Iris pigment epithelial cell (primary cell): ENCODE data around the gene CYTH3.
A peak's percentile ranks its signal among the peaks of the same experiment; 100 is the strongest.

Experiments
- DNase-seq: peaks from one replicate; pipeline ENCODE4 v3.0.0-alpha.2; 2011; ENCODE audit warnings: low read depth

The CYTH3 gene

DNA sequence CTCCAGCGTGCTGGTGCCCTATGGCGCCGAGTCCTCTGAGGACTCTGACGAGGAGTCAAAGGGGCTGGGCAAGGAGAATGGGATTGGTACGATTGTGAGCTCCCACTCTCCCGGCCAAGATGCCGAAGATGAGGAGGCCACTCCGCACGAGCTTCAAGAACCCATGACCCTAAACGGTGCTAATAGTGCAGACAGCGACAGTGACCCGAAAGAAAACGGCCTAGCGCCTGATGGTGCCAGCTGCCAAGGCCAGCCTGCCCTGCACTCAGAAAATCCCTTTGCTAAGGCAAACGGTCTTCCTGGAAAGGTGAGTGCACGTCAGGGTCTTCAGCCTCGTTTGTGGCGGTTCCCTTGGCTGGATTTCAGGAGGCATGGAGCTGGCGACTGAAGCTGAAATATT is 122.4 kb downstream of the CYTH3 start:
- no peak for DNase-seq

DNA sequence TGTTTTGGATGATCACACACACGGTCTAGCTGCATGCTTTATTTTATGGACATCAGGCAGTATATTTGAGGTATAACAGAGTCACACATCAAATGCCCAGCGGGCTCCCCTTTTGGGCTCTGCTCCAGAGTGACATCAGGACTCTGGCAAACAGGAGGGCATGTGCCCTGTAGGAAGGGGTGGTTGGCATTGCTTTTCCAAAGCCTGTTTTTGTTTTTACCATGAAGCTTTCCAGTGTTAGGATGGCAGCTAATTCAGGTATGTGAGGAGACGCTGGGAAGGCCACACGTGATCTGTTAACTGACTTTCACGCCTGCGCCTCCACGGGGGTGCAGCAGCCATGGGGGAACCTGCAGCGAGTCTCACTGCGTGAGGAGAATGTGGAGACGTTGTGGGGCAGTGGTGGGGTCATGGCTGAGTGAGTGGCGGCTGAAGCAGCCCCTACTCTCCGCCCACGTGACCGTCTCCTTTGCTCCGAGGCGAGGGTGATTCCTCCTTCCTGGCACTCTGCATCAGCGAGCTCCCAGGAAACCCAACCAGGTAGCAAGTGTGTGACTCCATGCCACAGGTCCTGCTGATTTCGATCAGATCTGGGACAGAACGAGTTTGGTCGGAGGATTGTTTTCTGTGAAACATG is 123.6 kb downstream of the CYTH3 start:
- DNase-seq = no peak

DNA sequence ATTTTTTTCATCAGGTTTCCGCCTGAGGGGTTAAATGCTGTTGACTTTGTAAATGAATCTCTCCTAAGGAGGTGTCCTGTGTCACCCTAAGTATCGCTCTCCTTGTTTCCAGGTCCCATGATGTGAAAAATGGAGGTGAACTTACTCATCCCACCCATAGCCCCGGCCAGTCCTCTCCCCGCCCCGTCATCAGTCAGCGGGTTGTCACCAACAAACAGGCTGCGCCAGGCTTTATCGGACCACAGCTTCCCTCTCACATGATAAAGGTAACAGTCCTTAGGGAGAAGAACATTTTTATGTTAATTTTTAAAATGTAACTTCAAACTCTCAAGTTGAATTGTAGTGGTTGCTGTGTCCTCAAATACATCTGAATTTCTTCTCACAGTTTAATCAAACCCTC is 124.8 kb downstream of the CYTH3 start:
- DNase-seq = no peak

DNA sequence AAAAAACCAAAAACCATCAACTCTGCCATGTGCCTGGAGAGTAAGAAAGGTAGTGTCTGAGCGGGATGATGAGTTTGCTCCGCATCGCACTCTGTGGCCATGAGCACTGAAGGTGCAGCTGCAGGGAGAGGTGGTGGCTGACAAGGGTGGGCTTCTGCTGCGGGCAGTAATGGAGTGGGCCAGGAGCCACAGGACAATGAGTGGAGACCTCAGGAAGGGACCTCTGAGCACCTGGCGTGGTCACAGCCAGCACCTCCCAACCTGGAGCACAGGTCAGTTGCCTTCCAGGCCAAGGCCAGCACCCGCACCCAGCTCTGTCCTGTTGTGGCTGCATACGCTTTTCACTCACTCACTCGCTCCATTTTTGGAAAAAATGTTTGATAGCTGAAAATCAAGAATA is 125.8 kb downstream of the CYTH3 start:
- DNase-seq = no peak

DNA sequence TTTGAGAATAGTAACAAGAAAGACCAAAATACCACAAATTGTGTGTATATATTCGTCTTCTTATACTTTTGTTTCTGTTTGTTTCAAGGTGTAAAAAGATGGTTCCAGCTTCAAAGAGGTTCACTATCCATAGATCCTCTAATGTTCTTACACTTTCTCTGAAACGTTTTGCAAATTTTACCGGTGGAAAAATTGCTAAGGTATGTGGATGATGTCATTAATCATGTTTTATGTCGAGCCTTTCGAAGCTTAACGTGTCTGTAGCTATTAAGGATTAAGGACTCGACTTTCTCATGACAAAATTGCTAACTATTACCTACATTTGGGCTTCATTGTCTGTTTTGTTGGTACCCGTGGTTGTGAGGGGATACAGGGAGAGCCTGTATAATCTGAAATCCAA is 128.4 kb downstream of the CYTH3 start:
- DNase-seq = no peak

DNA sequence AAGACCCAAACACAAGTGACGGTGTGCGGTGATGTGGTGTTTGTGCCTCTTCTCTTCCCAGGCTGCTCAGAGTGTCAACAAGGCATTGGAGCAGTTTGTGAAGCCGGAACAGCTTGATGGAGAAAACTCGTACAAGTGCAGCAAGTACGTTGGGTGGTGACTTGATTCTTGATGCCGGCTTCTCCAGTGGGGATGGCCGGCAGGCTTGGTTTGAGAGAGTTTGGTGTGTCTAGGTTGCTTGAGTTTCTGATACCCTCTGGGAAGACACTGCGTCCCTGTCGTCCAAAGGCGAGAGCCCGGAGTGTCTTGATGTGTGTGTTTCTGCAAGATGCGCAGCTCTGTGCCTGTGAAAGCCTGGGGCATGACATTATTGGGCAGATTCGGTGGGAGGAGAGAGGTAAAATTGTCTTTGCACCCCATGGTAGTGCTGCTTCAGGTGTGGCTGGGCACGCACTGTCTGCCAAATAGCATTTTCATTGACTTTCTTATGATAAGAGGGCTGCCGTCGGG is 129.5 kb downstream of the CYTH3 start:
- DNase-seq = no peak

DNA sequence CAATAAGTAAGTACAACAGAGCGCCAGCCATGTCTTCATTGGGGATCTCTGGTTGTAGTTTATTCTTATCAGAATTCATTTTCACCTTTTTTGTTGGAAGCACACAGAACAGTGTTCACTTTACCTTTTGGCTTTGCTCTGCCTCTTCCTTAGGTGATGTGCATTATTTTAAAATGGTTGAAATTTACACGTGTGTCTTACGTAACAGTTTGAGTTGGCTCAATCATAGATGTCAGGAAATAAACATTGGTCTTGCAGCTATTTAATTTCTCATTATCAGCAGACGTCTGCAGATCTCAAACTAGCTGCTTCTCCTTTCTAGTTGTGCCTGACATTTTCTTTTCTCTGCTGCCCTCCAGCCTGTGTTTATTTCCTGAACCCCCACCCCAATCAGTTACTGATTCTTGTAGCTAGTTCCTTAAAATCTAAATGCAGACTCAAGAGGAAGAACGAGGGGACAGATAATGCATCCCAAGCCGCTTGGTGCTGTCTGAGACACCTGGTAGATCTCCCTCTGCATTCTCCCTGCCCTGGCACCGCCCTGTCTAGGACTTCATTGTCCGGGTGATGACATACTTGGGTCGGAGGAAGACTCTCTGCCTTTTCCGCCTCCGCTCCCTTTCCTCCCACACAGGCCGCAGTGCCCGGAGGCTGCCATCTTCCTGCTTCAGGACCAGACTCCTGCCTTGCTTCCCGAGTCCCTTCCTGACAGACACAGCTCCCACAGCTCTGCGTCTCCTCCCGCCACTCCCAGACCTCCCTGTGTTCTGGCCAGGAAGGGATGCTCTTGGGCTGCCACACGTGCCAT is 133.0 kb downstream of the CYTH3 start:
- no peak for DNase-seq

DNA sequence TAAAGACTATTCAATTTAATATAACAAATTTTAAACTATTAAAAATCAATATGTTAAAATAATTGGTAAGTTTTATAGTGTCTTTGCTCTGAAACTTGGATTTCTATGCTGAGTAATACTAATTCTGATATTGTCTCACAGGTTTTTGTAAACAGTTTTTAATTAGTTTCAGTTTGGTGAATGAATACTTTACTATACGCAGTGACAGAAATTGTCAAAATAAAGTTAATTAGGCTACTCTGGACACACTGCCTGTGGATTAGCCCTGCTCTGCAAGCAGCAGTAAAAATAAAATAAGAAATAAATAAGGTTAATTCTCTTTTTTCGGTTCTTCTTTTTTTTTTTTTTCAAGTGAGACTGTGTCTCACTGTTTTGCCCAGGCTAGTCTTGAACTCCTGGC is 135.9 kb downstream of the CYTH3 start:
- DNase-seq = no peak

DNA sequence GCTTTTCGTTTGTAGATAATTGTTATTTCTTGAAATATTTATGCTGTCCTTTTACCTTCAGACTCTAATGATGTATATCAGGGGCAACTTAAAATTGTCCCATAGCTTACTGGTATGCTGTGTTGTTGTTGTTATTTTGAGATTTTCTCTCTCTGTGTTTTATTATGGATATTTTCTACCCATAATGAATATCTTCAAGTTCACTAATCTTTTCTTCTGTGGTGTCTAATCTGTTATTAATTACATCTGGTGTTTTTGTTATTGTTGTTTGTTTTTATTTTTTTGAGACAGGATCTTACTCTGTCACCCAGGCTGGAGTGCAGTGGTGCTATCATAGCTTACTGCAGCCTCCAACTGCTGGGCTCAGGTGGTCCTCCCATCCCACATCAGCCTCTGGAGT is 139.2 kb downstream of the CYTH3 start:
- no peak for DNase-seq

DNA sequence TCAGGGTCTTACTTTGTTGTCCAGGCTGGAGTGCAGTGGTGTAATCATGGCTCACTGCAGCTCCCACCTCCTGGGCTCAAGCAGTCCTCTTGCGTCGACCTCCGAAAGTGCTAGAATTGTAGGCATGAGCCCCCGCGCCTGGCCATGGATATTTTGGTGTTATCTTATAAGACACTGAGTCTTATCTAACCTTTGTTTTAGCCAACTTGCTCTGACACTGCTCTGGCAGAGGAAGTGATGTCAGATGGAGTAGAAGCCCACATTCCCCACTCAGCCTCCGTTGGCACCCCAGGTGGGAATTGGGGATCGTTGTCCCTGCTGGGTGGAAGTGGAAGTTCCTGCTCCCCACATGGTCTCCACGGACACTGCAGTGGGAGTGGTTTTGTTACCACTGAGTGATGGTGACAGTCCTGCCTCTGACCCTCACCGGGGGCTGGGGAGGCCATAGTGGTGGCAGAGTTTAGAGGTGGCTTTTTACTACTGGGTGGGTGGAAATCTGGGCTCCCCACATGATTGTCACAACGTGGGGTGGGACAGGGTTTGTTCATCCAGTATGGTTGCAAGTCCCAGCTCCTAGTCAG is 142.3 kb downstream of the CYTH3 start:
- DNase-seq = no peak

DNA sequence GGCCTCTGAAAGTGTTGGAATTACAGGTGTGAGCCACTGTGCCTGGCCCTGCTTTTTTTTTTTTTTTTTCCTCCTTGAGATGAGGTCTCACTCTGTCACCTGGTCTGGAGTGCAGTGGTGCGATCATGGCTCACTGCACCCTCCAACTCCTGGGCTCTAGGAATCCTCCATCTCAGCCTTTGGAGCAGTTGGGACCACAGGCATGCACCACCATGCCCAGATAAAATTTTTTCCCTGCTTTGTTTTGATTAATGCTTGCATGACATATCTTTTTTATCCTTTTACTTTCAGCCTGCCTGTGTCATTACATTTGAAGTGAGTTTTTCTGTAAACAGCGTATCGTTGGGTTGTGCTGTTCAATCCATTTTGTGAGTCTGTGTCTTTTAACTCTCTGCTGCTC is 144.2 kb downstream of the CYTH3 start:
- peak; percentile 8 for DNase-seq

DNA sequence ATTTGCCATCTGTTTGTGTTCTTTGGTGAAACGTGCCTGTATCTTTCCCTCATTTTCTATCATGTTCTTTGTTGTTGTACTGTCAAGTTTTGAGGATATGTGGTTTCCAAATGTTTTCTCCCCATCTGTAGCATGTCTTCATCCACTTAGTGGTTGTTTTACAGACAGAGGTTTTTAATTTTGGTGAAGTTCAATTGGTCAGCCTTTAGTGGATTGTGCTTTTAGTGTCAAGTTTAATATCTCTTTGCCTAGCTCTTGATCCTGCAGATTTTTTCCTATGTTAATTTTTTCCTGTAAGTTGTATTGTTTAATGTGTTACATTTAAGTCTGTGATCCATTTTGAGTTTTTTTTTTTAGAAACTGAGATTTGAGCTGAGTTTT is 145.3 kb downstream of the CYTH3 start:
- no peak for DNase-seq

DNA sequence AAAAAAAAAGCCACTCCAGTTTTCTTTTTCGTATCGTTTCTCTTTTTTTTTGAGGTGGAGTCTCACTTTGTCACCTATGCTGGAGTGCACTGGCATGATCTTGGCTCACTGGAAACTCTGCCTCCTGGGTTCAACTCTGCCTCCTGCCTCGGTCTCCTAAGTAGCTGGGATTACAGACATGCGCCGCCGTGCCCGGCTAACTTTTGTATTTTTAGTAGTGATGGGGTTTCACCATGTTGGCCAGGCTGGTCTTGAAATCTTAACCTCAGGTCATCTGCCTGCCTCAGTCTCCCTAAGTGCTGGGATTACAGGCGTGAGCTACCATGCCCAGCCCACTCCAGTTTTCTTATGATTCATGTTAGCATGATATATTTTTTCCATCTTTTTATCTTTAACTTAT is 148.6 kb downstream of the CYTH3 start:
- DNase-seq = no peak

DNA sequence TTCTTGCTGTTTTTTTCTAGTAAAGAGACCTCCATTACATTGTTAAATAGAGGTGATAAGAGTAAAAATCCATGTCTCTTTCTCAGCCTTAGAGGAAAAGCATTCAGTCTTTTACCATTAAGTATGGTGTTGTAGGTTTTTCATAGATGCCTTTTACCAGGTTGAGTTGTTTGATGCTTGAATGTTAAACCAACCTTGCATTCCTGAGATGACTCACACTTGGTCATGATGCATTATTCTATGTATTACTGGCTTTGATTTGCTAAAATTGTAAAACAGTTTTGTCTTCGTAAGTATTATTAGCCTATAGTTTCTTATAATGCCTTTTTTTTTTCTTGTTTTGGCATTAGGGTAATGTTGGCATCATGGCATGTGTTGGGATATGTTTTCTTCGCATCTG is 151.3 kb downstream of the CYTH3 start:
- DNase-seq = peak; percentile 47

DNA sequence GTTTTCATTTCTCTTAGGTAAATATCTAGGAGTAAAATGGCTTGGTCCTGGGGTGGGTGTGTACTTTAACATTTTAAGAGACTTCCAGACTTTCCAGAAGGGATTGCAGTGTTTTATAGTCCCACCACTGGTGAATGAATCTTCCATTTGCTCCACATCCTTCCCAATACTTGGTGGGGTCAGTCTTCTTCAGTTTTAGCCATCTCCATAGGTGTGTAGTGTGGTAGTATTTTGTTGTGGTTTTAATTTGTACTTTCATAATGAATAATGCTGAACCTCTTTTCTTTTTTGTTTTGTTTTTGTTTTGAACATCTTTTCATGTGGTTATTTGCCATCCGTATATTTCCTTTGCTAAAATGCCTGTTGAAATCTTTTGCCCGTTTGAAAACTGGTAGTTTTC is 154.9 kb downstream of the CYTH3 start:
- no peak for DNase-seq

DNA sequence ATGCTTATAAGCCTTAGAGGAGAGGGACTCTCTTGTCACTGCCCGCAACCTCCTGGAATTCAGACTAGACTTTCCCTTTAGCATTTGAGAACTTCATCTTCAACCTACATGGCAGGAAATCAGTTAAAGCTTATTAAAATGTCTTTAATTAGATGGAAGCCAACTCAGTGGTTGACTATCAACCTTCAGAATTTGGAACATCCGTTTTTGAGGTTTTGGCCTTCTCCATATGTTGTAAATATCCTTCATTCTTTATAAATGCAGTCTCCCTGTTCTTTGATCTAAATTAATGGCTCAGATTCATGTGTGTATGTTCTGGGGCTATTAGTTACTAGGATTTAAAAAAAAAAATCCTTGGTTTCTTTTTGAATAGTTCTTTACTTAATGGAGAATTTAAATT is 156.2 kb downstream of the CYTH3 start:
- DNase-seq = no peak
